Measurements from ENCODE around the gene NMNAT1.
A peak's percentile ranks its signal among the peaks of the same experiment; 100 is the strongest.
"Not testable (repeated sequence)": the region's sequence is repeated elsewhere in the genome, so short reads cannot be mapped to it uniquely, and the experiment has no call there.

Gene NMNAT1

DNA sequence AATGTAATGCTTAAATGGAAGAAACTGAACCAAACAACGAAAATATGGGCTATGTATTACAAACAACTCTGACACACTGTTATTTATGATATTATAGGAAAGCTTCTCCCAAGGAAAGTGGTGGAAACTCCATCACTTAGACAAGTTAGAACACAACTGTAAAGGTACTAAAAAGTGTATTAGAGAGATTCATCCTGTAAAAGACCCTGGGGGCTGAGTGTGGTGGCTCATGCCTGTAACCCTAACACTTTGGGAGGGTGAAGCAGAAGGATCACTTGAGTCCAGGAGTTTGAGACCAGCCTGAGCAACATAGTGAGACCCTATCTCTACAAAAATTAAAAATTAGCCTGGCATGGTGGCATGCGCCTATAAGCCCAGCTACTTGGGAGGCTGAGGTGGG, 82.1 kb downstream of the NMNAT1 start:
- no peaks in the 10 kb centered on the region for H3K27me3 ChIP-seq
- TF ChIP-seq CTCF (IDR thresholded peaks at IDR 0.05), result no peak
- H3K4me3 ChIP-seq (ENCODE audit: low read depth in 1 of 2, low read length in 1 of 2), result no peak overlapping the region
- peaks cover 44 to 63% of the 10 kb centered on the region in 2 experiments for H3K4me1 ChIP-seq (ENCODE audit: control insufficient read depth in 1 of 2, insufficient read depth in 1 of 2, low read depth in 1 of 2, low read length in 1 of 2)
- H3K27ac ChIP-seq, result no peak overlapping the region
- no peaks in the 10 kb centered on the region for H3K36me3 ChIP-seq
- H3K9me3 ChIP-seq, result no peaks in the 10 kb centered on the region

DNA sequence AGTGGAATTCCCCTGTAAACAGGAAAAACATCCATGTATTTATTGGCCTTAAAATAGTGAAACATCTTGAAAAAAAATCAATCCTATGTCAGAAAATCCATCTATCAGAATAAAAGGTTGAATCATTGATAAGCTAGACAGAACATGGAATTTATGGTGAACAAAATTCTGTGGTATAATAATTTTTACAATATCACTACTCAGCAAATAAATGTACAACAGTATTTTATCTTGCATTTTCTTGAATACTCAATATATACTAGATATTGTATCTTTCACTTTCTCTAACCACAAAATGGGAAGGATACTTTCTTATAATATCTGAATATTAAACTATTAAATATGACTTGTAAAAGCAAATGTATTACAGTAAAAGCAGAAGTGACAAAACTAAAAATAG, 83.8 kb downstream of the NMNAT1 start:
- Histone ChIP-seq H3K4me3 (ENCODE audit: low read depth in 1 of 2, low read length in 1 of 2) (no peak overlapping the region), H3K27ac (no peak overlapping the region), H3K27me3 (no peaks in the 10 kb centered on the region), H3K36me3 (no peaks in the 10 kb centered on the region), H3K4me1 (ENCODE audit: control insufficient read depth in 1 of 2, insufficient read depth in 1 of 2, low read depth in 1 of 2, low read length in 1 of 2) (peaks cover 38 to 71% of the 10 kb centered on the region in 2 experiments), H3K9me3 (no peaks in the 10 kb centered on the region)
- no peak for TF ChIP-seq CTCF (IDR thresholded peaks at IDR 0.05)

GRCh38 chr1:10028956-10029500, 85.8 kb downstream of the NMNAT1 start:
- H3K27ac ChIP-seq, result peak overlapping the region; percentile 86
- H3K36me3 ChIP-seq, H3K9me3 ChIP-seq, H3K27me3 ChIP-seq: not testable (repeated sequence)
- peaks cover 36 to 63% of the 10 kb centered on the region in 2 experiments for H3K4me1 ChIP-seq (ENCODE audit: control insufficient read depth in 1 of 2, insufficient read depth in 1 of 2, low read depth in 1 of 2, low read length in 1 of 2)
- peak overlapping the region; percentile 55 to 59 for H3K4me3 ChIP-seq (ENCODE audit: low read depth in 1 of 2, low read length in 1 of 2)

GRCh38 chr1:10031461-10031860, 88.2 kb downstream of the NMNAT1 start:
- no peak for TF ChIP-seq CTCF (IDR thresholded peaks at IDR 0.05)
- Histone ChIP-seq H3K27ac (no peak overlapping the region), H3K9me3 (no peaks in the 10 kb centered on the region), H3K4me1 (ENCODE audit: control insufficient read depth in 1 of 2, insufficient read depth in 1 of 2, low read depth in 1 of 2, low read length in 1 of 2) (peaks cover 48 to 70% of the 10 kb centered on the region in 2 experiments), H3K27me3 (no peaks in the 10 kb centered on the region), H3K36me3 (peaks cover 4% of the 10 kb centered on the region), H3K4me3 (ENCODE audit: low read depth in 1 of 2, low read length in 1 of 2) (no peak overlapping the region)

- Histone ChIP-seq H3K4me1 (ENCODE audit: control insufficient read depth in 1 of 2, insufficient read depth in 1 of 2, low read depth in 1 of 2, low read length in 1 of 2) (peaks cover 43 to 60% of the 10 kb centered on the region in 2 experiments), H3K4me3 (ENCODE audit: low read depth in 1 of 2, low read length in 1 of 2) (peak within 1 kb of the TSS; percentile 91 to 99), H3K36me3 (peaks cover 17% of the 10 kb centered on the region), H3K9me3 (no peaks in the 10 kb centered on the region), H3K27me3 (no peaks in the 10 kb centered on the region), H3K27ac (peak within 1 kb of the TSS; percentile 98)
- peak; percentile 98 for TF ChIP-seq CTCF (IDR thresholded peaks at IDR 0.05)
Measured at GRCh38 chr1:10032590-10033358, 89.5 kb downstream of the NMNAT1 start, which contains the start of gene UBE4B. Gene UBE4B, plus strand, starts transcription at chr1:10032958. Its CDS starts 713 bp downstream, at chr1:10033671.

- Histone ChIP-seq H3K27me3 (no peaks in the 10 kb centered on the region), H3K9me3 (no peaks in the 10 kb centered on the region), H3K4me1 (ENCODE audit: control insufficient read depth in 1 of 2, insufficient read depth in 1 of 2, low read depth in 1 of 2, low read length in 1 of 2) (peaks cover 41 to 55% of the 10 kb centered on the region in 2 experiments), H3K4me3 (ENCODE audit: low read depth in 1 of 2, low read length in 1 of 2) (peak overlapping the region; percentile 91 to 99), H3K36me3 (peaks cover 23% of the 10 kb centered on the region), H3K27ac (peak overlapping the region; percentile 98)
- TF ChIP-seq CTCF (IDR thresholded peaks at IDR 0.05), result no peak
Measured at GRCh38 chr1:10033359-10033845, 90.1 kb downstream of the NMNAT1 start.
